GM10266 (cell line): Measurements from ENCODE around the gene KRTAP4-12.
"Not testable (repeated sequence)": the region's sequence is repeated elsewhere in the genome, so short reads cannot be mapped to it uniquely, and the experiment has no call there.

Experiments
- DNase-seq: peaks from one replicate; pipeline ENCODE4 v3.0.0; 2012; ENCODE audit errors: extremely low spot score
- TF ChIP-seq, protein P1 (sequence below): IDR thresholded peaks from 2 replicates; pipeline ENCODE4 v1.5.1; 2012; ENCODE audit warnings: mild to moderate bottlenecking, low read depth; ENCODE audit not compliant: control insufficient read depth, insufficient read depth; ENCODE audit errors: missing control alignments

Gene KRTAP4-12

DNA sequence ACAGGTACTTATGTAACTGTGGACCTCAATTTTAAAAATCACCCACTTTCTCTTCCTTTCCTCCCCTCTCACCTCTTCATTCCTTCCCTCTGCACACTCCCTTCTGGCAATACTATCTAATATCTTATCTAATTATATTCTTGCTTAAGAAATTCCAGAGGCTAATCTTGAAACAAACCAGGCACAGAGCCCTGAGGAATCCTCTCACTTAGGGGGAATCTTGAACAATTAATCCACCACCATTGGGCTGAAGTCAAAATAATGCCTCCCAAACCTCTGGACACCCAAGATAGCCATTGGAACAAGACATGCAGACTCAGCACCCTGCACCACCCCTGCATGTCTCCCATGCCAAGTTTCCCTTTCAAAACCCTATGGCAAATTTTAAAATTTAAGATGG is 17.4 kb upstream of the KRTAP4-12 start:
- no peak for DNase-seq
- TF ChIP-seq, protein P1, sequence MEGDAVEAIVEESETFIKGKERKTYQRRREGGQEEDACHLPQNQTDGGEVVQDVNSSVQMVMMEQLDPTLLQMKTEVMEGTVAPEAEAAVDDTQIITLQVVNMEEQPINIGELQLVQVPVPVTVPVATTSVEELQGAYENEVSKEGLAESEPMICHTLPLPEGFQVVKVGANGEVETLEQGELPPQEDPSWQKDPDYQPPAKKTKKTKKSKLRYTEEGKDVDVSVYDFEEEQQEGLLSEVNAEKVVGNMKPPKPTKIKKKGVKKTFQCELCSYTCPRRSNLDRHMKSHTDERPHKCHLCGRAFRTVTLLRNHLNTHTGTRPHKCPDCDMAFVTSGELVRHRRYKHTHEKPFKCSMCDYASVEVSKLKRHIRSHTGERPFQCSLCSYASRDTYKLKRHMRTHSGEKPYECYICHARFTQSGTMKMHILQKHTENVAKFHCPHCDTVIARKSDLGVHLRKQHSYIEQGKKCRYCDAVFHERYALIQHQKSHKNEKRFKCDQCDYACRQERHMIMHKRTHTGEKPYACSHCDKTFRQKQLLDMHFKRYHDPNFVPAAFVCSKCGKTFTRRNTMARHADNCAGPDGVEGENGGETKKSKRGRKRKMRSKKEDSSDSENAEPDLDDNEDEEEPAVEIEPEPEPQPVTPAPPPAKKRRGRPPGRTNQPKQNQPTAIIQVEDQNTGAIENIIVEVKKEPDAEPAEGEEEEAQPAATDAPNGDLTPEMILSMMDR = no peak

DNA sequence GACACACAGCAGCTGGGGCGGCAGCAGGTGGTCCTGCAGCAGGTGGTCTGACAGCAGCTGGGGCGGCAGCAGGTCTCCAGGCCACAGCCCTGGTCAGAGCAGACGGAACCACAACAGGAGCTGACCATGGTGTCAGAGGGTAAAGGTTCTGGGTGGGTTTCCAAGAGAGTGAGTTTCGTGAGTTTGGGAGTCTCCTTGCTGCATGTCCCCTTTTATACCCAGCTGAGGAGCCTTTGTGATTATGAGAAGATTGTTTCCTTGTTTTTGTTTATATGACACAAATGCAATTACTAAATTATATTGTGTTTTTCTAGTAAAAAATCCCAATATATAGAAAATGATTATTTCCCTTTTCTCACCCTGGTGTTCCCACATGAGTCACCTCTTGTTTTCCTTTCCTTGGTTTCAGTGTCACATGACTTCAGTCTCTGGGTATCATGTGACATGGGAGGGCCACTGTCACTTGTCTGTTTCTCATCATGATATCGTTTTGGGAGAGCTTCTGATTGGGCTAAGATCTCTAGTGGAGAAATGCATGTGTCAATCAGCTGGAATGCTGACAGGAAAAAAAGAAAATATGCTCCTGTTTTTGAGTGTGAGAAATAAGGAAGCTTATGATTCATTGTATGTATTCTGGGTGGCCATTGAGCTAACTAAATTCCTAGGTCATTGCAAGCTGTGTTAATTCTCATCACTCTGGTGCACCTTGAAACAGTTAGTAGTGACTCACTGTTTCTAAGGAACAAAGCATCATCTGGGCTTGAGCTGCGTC is 16.6 kb upstream of the KRTAP4-12 start, which contains the start of gene KRTAP4-6:
Gene KRTAP4-6, minus strand, starts transcription at position 185 of the 772 bp plus-strand sequence. Its CDS starts 57 bp downstream, at position 128.
- no peak for DNase-seq

DNA sequence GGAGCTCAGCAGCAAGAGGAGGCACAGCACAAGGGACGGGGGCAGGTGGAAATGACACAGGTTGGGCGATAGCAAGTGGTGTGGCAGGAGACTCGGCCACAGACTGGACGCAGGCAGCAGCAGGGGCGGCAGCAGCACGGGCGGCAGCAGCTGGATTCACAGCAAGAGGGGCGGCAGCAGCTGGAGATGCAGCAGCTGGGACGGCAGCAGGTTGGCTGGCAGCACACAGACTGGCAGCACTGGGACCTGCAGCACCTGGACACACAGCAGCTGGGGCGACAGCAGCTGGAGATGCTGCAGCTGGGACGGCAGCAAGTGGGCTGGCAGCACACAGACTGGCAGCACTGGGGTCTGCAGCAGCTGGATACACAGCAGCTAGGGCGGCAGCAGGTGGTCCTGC is 15.9 kb upstream of the KRTAP4-12 start:
- DNase-seq = not testable (repeated sequence)

More for the DNA sequence above, 16.6 kb upstream of the KRTAP4-12 start, which contains the start of gene KRTAP4-6:
- TF ChIP-seq, protein P1 = no peak

DNA sequence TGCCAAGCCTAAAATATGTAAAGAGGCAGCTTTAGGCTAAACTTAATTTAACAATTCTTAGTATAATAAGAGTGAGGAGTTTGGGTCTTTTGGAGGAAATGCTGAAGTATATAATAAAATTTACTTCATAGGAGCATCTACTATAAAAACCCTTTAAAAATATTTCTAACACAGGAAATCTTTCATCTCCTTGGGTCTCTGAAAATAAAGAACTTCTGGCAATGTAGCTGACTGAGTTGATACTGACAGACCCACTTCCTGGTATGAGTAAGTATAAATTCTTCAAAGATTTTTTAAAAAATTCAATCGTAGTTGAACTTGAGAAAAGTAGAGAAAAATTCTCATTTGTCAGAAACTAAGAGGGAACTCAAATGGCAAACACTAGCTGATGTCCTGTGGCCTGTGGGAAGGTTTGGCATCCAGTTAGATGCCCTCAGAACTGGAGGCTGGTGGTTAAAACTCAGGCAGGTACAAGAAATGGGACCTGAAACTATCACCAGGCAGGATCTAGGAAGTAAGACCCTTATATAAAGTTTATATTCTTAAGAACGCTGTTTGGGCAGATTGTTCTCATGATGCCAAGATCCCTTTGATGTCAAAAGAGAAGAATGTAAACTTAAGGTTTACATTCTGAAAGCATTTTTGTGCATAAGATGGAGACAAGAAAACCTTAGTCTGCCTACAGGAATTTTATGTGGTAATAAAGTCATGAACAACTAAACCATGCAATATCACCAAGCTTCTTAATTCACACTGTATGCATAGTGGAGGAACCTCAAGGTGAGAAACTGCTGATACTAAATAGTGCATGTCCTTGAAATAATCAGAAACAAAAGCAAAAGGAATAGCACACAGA is 10.1 kb upstream of the KRTAP4-12 start:
- TF ChIP-seq, protein P1 = no peak
- no peak for DNase-seq

DNA sequence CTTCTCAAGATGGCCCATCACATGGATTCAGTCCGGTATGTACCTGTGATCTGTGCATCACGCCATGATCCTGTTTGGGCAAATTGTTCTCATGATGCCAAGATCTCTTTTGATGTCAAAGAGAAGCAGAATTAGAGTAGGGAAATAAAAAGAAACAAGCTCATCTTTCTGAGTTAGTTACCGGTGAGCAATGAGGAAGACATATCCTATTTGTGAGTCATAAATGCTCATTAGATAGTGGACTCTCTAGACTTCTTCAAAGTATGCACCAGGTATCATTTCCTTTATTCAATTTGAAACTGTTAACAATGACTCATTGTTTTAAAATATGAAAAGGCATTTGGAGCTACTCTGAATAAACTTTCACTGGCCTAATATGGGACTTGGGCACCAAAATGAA is 8.0 kb upstream of the KRTAP4-12 start:
- peak; percentile 17 for DNase-seq
- TF ChIP-seq, protein P1 = no peak

DNA sequence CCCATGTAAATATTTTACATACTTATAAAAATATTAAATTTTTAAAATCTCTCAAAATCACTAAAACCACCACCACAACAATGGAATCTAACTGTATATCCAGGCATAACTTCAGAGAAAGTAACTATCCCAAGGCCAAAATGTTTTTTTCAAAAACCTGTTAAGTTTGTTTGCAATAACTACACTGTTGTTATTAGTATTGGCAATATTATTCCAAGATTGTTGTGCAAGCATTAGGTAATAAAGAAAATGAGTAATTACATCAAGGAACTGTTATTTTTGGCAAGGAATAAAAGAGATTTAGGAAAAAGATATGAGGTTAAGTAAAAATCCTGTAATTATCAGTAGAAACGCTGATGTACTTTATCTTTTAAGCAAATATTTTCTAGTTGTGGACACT is 3.4 kb upstream of the KRTAP4-12 start:
- DNase-seq = no peak
- TF ChIP-seq, protein P1 = no peak

DNA sequence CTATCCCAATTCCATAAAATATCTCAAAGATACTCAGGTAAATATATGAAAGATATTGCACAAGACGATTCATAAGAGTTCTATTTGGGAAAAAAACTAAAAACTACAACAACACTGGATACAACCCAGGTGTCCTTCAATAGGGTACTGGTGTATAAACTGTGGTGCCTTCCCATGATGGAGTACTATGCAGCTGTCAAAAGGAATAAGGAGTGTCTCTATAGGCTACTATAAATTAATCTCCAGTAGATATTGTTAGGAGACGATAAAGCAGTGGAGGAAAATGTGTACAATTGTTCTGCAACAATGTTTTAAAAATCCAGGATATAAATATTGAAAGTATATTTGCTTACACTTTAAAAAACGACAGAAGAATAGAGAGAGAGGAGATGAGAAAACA is 2.4 kb upstream of the KRTAP4-12 start:
- DNase-seq = no peak
- TF ChIP-seq, protein P1 = no peak
